Esophagus squamous epithelium (tissue), 5 donors: ENCODE results near the gene XAF1. TPM values are rescaled to one million over a fixed set of nuclear protein-coding genes. Genes with fewer than 3 reads are reported as not detected.
"Not testable (repeated sequence)": the region's sequence is repeated elsewhere in the genome, so short reads cannot be mapped to it uniquely, and the experiment has no call there.

Experiments
- DNase-seq: peaks from one replicate; lab custom pipeline; 2025; lab: John Stamatoyannopoulos, UW
- H3K27ac ChIP-seq, 4 donors: fragments of 200-600 bp; sonication (generic); one replicate each; pipeline ENCODE4 v1.5.1; 2016 to 2019; ENCODE audit warnings: mild to moderate bottlenecking in 1 of 4
- H3K27me3 ChIP-seq, 4 donors: fragments of 200-600 bp; sonication (generic); 1 replicate in 3 of 4; 2 replicates in 1 of 4; pipeline versions ENCODE4 v1.5.1 to v1.6.0; 2017 to 2021; ENCODE audit warnings: antibody characterized with exemption in 1 of 4
- H3K36me3 ChIP-seq, 3 donors: fragments of 200-600 bp; sonication (generic); one replicate each; pipeline ENCODE4 v1.5.1; 2016 to 2019
- H3K4me1 ChIP-seq, 3 donors: fragments of 200-600 bp; sonication (generic); one replicate each; pipeline ENCODE4 v1.5.1; 2017 to 2019
- H3K4me3 ChIP-seq, 4 donors: fragments of 200-600 bp; sonication (generic); 1 replicate in 3 of 4; 2 replicates in 1 of 4; pipeline ENCODE4 v1.5.1; 2016 to 2019; ENCODE audit warnings: mild to moderate bottlenecking in 2 of 4, moderate library complexity in 1 of 4
- H3K9me3 ChIP-seq, 3 donors: fragments of 200-600 bp; sonication (generic); one replicate each; pipeline ENCODE4 v1.5.1; 2016 to 2019
- CTCF ChIP-seq, 6 experiments: fragments of 450-650 bp in 4 of 6; fragments of 200-600 bp in 2 of 6; sonication (generic) in 2 of 6; IDR thresholded peaks; one replicate each; pipeline ENCODE4 v1.5.1; 2016 to 2019; ENCODE audit warnings: antibody characterized with exemption in 6 of 6, mild to moderate bottlenecking in 4 of 6, moderate library complexity in 4 of 6
- POLR2A ChIP-seq, 4 donors: fragments of 450-650 bp; IDR thresholded peaks; one replicate each; pipeline ENCODE4 v1.6.1; 2017; ENCODE audit warnings: antibody characterized with exemption in 4 of 4, mild to moderate bottlenecking in 4 of 4, moderate library complexity in 3 of 4
- WGBS, 2 donors: methylation state at CpG; one replicate each; pipeline ENCODE4 v1.1.5; 2018; 5-methylcytosine and 5-hydroxymethylcytosine counted together
- intact Hi-C: fragments of 100-400 bp; cut with DNase I; formaldehyde crosslinking; loops from one replicate; pipeline ENCODE4 v1.15.0; 2022
- total RNA-seq, 4 donors: library from RNA; depleted of rRNA; stranded (reverse); fragments of >200 nt; gene quantifications; one replicate each; pipeline ENCODE4 v1.1.0, GENCODE V29; 2016
- donor health status: DM: yes; HTN: yes; CAD: no.

The XAF1 gene
- total RNA-seq, 4 donors from 2014 or later = 6.9 to 24.0 (median 15.5) TPM

GRCh38 chr17:6800422-6801027, 44.7 kb downstream of the XAF1 start:
- WGBS, 2 donors = 86 to 91% methylated on average over 10 to 13 of the region's 13 CpGs
- H3K9me3 ChIP-seq = no peaks in the 10 kb centered on the region
- H3K27ac ChIP-seq = no peak overlapping the region
- TF ChIP-seq POLR2A (IDR thresholded peaks at IDR 0.05) (no peak), CTCF (IDR thresholded peaks at IDR 0.05) (no peak)
- no peaks in the 10 kb centered on the region for H3K36me3 ChIP-seq
- peaks cover 0 to 24% (median 0%) of the 10 kb centered on the region in 4 donors for H3K27me3 ChIP-seq
- peaks cover 0 to 8% (median 5%) of the 10 kb centered on the region in 3 donors for H3K4me1 ChIP-seq
- intact Hi-C loops = no loop called here
- no peak overlapping the region for H3K4me3 ChIP-seq
- no peak for DNase-seq

GRCh38 chr17:6811510-6811909, 55.7 kb downstream of the XAF1 start:
- peaks cover 0 to 6% (median 0%) of the 10 kb centered on the region in 3 donors for H3K4me1 ChIP-seq
- H3K27me3 ChIP-seq = peaks cover 0 to 17% (median 0%) of the 10 kb centered on the region in 4 donors
- intact Hi-C loops = no loop called here
- no peaks in the 10 kb centered on the region for H3K36me3 ChIP-seq
- no peaks in the 10 kb centered on the region for H3K9me3 ChIP-seq
- WGBS, 2 donors = 90 to 92% methylated on average over 9 of the region's 9 CpGs
- H3K27ac ChIP-seq = no peak overlapping the region
- no peak for DNase-seq
- no peak overlapping the region for H3K4me3 ChIP-seq
- TF ChIP-seq POLR2A (IDR thresholded peaks at IDR 0.05) (no peak), CTCF (IDR thresholded peaks at IDR 0.05) (no peak)

- no peak overlapping the region for H3K4me3 ChIP-seq
- H3K27ac ChIP-seq = no peak overlapping the region
- H3K9me3 ChIP-seq = no peaks in the 10 kb centered on the region
- TF ChIP-seq POLR2A (IDR thresholded peaks at IDR 0.05) = no peak
- TF ChIP-seq CTCF (IDR thresholded peaks at IDR 0.05) = no peak
- no peaks in the 10 kb centered on the region for H3K36me3 ChIP-seq
- no peak for DNase-seq
- intact Hi-C loops = no loop called here
- 20 to 59% methylated on average over 5 to 8 of the region's 9 CpGs for WGBS, 2 donors
- H3K27me3 ChIP-seq = peaks cover 0 to 17% (median 0%) of the 10 kb centered on the region in 4 donors
- H3K4me1 ChIP-seq = peaks cover 0 to 6% (median 0%) of the 10 kb centered on the region in 3 donors
Measured at GRCh38 chr17:6812295-6812694, 56.4 kb downstream of the XAF1 start.

GRCh38 chr17:6815775-6816174, 59.9 kb downstream of the XAF1 start:
- H3K36me3 ChIP-seq = no peaks in the 10 kb centered on the region
- H3K4me3 ChIP-seq = no peak overlapping the region
- peaks cover 0 to 6% (median 0%) of the 10 kb centered on the region in 3 donors for H3K4me1 ChIP-seq
- 70 to 78% methylated on average over 4 to 8 of the region's 10 CpGs for WGBS, 2 donors
- no peak for DNase-seq
- no peak overlapping the region for H3K27ac ChIP-seq
- H3K27me3 ChIP-seq = peaks cover 0 to 19% (median 0%) of the 10 kb centered on the region in 4 donors
- TF ChIP-seq POLR2A (IDR thresholded peaks at IDR 0.05) (no peak), CTCF (IDR thresholded peaks at IDR 0.05) (no peak)
- no peaks in the 10 kb centered on the region for H3K9me3 ChIP-seq
- intact Hi-C loops = no loop called here

GRCh38 chr17:6816368-6816767, 60.5 kb downstream of the XAF1 start:
- intact Hi-C loops, DNase-seq: not testable (repeated sequence)
- 64 to 73% methylated on average over 3 of the region's 3 CpGs for WGBS, 2 donors

More at GRCh38 chr17:6816368-6816767, 60.5 kb downstream of the XAF1 start:
- not testable (repeated sequence) for H3K9me3 ChIP-seq, H3K36me3 ChIP-seq, H3K27ac ChIP-seq, H3K4me3 ChIP-seq, H3K4me1 ChIP-seq
- peaks cover 0 to 19% (median 0%) of the 10 kb centered on the region in 4 donors for H3K27me3 ChIP-seq
